ENCODE data around the gene PRKCE.

PRKCE gene

DNA sequence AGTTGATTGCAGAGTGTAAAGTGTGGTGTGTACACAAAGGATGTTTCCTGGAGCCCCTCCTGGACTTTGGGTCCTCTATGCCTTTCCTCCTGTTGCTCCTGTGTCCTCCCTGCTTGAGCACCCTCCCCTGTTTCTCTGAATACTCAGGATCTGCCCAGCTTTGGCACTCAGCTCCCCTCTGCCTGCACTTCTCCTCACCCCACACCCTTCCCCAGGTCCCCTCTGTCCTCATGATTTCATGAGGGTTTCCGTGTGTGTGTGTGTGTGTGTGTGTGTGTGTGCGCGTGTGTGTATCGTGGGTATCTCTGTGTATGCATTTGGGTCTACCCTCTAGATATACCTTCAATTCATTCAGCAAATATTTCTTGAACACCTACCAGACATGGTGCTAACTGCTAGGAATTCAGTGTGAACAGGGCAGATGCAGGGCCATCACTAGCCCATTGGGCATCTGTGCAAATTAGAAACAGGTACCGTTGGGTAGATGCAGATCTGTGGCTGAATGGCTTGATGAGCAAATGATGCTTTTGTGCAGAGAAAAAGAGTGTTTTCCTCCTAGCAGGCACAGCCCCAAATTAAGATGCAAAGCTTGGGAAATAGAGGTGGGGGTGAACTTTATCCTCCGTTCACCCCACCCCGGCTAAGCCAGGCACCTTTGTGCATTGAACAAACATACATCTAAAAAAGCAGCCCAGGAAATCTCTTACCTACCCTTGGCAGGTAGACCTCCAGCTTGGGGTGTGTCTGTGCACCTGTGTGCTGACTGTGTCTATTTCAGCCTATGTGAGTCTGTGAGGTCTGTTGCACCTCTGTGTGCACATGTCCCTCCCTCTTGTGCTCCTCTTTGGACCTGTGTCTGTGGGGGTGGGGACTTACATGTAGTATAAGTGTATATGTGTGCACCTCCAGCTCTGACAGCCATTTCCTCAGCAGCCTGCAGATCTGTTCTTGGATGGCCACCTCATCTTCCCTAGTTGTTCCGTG is 585.7 kb downstream of the PRKCE start:
- no peak for FAIRE-seq

More for the DNA sequence above, 585.7 kb downstream of the PRKCE start:
- DNase-seq (ENCODE audit: low spot score), result no peak
